Ishikawa (cell line): ENCODE measurements around the gene ANK2.

Experiments
- CEBPB ChIP-seq: IDR thresholded peaks from 2 replicates; pipeline ENCODE4 v1.6.1; 2012
- CREB1 ChIP-seq: IDR thresholded peaks from 2 replicates; pipeline ENCODE4 v1.6.1; 2012; ENCODE audit warnings: low read depth
- EGR1 ChIP-seq: IDR thresholded peaks from 2 replicates; pipeline ENCODE4 v1.6.1; 2012
- FOXM1 ChIP-seq: IDR thresholded peaks from 2 replicates; pipeline ENCODE4 v1.6.1; 2012; ENCODE audit warnings: low read depth, borderline replicate concordance
- MAX ChIP-seq: IDR thresholded peaks from 2 replicates; pipeline ENCODE4 v1.6.1; 2012
- TAF1 ChIP-seq: IDR thresholded peaks from 2 replicates; pipeline ENCODE4 v1.6.1; 2012; ENCODE audit warnings: low read depth, mild to moderate bottlenecking
- TEAD4 ChIP-seq: IDR thresholded peaks from 2 replicates; pipeline ENCODE4 v1.6.1; 2012
- TF ChIP-seq, protein P1 (sequence below): IDR thresholded peaks from 2 replicates; pipeline ENCODE4 v1.6.1; 2012
- TF ChIP-seq, protein P2 (sequence below): IDR thresholded peaks from 2 replicates; pipeline ENCODE4 v1.6.1; 2012; ENCODE audit warnings: low read depth, mild to moderate bottlenecking

DNA sequence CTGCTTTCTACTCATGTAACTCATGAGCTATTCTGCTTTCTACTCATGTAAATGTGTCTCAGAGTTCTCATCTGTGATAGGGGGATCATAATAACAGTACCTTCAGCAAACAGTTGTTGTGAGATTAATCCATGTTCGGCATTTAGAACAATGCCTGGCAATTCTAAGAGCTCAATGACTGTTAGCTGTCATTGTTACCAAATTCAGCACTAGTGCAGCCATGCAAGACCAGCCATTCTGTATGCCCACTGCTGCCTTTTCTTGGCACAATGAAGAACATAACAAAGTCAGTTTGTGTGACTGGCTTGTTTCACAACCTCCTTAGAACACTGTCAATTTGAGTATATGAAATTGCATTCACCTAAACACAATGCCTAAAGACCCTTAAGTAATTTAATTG lies 163.2 kb downstream of the ANK2 start:
- TF ChIP-seq FOXM1 (no peak), TEAD4 (no peak), EGR1 (no peak), TAF1 (no peak), MAX (no peak), CREB1 (no peak), CEBPB (peak; percentile 30; the same call in 1 of the 2 replicates)
- TF ChIP-seq, protein P1, sequence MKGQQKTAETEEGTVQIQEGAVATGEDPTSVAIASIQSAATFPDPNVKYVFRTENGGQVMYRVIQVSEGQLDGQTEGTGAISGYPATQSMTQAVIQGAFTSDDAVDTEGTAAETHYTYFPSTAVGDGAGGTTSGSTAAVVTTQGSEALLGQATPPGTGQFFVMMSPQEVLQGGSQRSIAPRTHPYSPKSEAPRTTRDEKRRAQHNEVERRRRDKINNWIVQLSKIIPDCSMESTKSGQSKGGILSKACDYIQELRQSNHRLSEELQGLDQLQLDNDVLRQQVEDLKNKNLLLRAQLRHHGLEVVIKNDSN: no peak
- TF ChIP-seq, protein P2, sequence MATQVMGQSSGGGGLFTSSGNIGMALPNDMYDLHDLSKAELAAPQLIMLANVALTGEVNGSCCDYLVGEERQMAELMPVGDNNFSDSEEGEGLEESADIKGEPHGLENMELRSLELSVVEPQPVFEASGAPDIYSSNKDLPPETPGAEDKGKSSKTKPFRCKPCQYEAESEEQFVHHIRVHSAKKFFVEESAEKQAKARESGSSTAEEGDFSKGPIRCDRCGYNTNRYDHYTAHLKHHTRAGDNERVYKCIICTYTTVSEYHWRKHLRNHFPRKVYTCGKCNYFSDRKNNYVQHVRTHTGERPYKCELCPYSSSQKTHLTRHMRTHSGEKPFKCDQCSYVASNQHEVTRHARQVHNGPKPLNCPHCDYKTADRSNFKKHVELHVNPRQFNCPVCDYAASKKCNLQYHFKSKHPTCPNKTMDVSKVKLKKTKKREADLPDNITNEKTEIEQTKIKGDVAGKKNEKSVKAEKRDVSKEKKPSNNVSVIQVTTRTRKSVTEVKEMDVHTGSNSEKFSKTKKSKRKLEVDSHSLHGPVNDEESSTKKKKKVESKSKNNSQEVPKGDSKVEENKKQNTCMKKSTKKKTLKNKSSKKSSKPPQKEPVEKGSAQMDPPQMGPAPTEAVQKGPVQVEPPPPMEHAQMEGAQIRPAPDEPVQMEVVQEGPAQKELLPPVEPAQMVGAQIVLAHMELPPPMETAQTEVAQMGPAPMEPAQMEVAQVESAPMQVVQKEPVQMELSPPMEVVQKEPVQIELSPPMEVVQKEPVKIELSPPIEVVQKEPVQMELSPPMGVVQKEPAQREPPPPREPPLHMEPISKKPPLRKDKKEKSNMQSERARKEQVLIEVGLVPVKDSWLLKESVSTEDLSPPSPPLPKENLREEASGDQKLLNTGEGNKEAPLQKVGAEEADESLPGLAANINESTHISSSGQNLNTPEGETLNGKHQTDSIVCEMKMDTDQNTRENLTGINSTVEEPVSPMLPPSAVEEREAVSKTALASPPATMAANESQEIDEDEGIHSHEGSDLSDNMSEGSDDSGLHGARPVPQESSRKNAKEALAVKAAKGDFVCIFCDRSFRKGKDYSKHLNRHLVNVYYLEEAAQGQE: no peak
